ENCODE results near the gene TSPAN31.

DNA sequence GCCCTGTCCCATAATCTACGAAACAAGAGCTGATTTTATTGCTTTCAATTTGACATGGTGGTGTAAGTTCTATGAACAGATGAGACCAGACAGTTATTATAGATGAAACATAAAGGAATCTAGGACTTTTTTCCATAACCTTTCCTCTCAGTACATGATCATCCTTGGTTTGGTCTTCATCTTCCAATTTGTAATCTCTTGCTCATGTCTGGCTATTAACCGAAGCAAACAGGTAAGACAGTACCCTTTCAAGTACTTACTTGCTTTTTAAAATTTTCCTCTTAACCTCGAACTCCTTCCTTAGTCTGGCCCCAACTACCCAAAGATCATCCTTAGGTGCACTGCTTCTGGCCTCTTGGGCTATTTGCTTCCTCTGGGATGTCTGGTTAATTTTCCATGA is 1.2 kb downstream of the TSPAN31 start:
- TF ChIP-seq POLR2A (IDR thresholded peaks at IDR 0.05; ENCODE audit: control extremely low read depth in 1 of 2, low read depth in 2 of 2, low read length in 2 of 2) (no peak), SIN3A (conservative IDR thresholded peaks at IDR 0.05 in 1 of 2, IDR thresholded peaks at IDR 0.05 in 1 of 2; ENCODE audit: low read depth in 1 of 2, low read length in 2 of 2) (no peak), CHD1 (IDR thresholded peaks at IDR 0.05; ENCODE audit: low read depth, low read length) (no peak), EP300 (IDR thresholded peaks at IDR 0.05; ENCODE audit: borderline replicate concordance in 1 of 2, low read depth in 2 of 2, low read length in 2 of 2) (no peak)

All from H1 (cell line).